WTC11 (cell line): ENCODE measurements around the gene ITPR1.

Experiments
- ATF1 ChIP-seq: sonication (generic); formaldehyde crosslinking; IDR thresholded peaks from 2 replicates; pipeline ENCODE4 v1.8.1; 2023; ENCODE audit warnings: mild to moderate bottlenecking, moderate library complexity, missing genetic modification reagents
- CBFB ChIP-seq: sonication (generic); formaldehyde crosslinking; IDR thresholded peaks from 2 replicates; pipeline ENCODE4 v1.8.1; 2022; ENCODE audit warnings: mild to moderate bottlenecking, low read depth, missing genetic modification reagents
- NR1H2 ChIP-seq: sonication (generic); formaldehyde crosslinking; IDR thresholded peaks from 2 replicates; pipeline ENCODE4 v1.9.0; 2021; ENCODE audit warnings: mild to moderate bottlenecking, moderate library complexity, missing genetic modification reagents
- NR2C2 ChIP-seq: sonication (generic); formaldehyde crosslinking; IDR thresholded peaks from 2 replicates; pipeline ENCODE4 v1.8.0; 2022; ENCODE audit warnings: mild to moderate bottlenecking, missing genetic modification reagents
- ZNF219 ChIP-seq: sonication (generic); formaldehyde crosslinking; IDR thresholded peaks from 2 replicates; pipeline ENCODE4 v1.8.0; 2023; ENCODE audit warnings: missing genetic modification reagents, mild to moderate bottlenecking, borderline replicate concordance
- ZNF232 ChIP-seq: sonication (generic); formaldehyde crosslinking; IDR thresholded peaks from 2 replicates; pipeline ENCODE4 v1.8.0; 2022; ENCODE audit warnings: mild to moderate bottlenecking, missing genetic modification reagents
- TF ChIP-seq, protein P1 (sequence below): sonication (generic); formaldehyde crosslinking; IDR thresholded peaks from 2 replicates; pipeline ENCODE4 v1.8.0; 2022; ENCODE audit warnings: mild to moderate bottlenecking, missing genetic modification reagents
- TF ChIP-seq, protein P2 (sequence below): fragments of 200-600 bp; IDR thresholded peaks from 2 replicates; pipeline ENCODE4 v1.8.0; 2022; ENCODE audit warnings: antibody characterized with exemption
- TF ChIP-seq, protein P3 (sequence below): sonication (generic); formaldehyde crosslinking; IDR thresholded peaks from 2 replicates; pipeline ENCODE4 v1.8.1; 2022; ENCODE audit warnings: missing genetic modification reagents, borderline replicate concordance
- TF ChIP-seq, protein P4 (sequence below): sonication (generic); formaldehyde crosslinking; IDR thresholded peaks from 2 replicates; pipeline ENCODE4 v1.8.0; 2022; ENCODE audit warnings: missing genetic modification reagents
- TF ChIP-seq, protein P5 (sequence below): sonication (generic); formaldehyde crosslinking; IDR thresholded peaks from 2 replicates; pipeline ENCODE4 v1.8.1; 2023; ENCODE audit warnings: mild to moderate bottlenecking, missing genetic modification reagents
- TF ChIP-seq, protein P6 (sequence below): sonication (generic); formaldehyde crosslinking; IDR thresholded peaks from 2 replicates; pipeline ENCODE4 v1.8.1; 2022; ENCODE audit warnings: low read depth, mild to moderate bottlenecking, moderate library complexity, missing genetic modification reagents, borderline replicate concordance
- TF ChIP-seq, protein P7 (sequence below): sonication (generic); formaldehyde crosslinking; IDR thresholded peaks from 2 replicates; pipeline ENCODE4 v1.8.1; 2023; ENCODE audit warnings: mild to moderate bottlenecking, missing genetic modification reagents, moderate library complexity

DNA sequence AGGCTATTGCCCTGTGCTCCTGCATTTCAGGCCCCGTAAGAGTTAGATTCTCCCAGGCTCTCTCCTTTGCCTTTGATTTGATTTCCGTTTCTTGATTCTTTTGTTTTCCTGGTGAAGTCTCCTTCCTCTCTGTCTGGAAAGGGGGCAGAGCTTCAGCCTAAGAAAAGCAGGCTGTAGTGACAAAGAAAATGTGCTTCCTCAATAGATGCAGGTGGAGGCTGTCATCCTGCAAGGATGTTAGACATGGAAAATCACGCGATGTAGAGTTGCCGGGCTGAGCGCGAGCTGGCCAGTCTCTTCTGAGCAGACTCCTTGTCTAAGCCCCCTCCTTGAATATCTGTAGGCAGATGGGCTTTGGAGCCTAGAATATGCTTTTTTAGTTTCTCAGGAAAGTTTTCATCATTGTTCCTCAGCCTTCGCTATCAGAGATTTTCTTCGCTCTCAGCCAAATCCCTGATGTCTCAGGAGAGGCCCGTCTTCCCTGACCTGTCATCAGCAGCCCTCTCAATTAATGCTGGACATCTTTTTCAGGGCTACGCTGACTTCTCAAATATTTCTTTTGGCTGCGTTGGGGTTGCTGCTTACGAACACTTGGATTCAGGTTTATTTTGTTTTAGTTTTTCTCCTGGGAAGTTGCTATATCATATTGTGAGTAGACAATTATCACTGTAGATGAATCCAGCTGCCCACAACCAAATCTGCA is 163.6 kb downstream of the ITPR1 start:
- no peak for TF ChIP-seq CBFB
- TF ChIP-seq, protein P1, sequence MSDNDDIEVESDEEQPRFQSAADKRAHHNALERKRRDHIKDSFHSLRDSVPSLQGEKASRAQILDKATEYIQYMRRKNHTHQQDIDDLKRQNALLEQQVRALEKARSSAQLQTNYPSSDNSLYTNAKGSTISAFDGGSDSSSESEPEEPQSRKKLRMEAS (CRISPR knock-in tag), result no peak
- TF ChIP-seq NR2C2, result no peak
- TF ChIP-seq, protein P2, sequence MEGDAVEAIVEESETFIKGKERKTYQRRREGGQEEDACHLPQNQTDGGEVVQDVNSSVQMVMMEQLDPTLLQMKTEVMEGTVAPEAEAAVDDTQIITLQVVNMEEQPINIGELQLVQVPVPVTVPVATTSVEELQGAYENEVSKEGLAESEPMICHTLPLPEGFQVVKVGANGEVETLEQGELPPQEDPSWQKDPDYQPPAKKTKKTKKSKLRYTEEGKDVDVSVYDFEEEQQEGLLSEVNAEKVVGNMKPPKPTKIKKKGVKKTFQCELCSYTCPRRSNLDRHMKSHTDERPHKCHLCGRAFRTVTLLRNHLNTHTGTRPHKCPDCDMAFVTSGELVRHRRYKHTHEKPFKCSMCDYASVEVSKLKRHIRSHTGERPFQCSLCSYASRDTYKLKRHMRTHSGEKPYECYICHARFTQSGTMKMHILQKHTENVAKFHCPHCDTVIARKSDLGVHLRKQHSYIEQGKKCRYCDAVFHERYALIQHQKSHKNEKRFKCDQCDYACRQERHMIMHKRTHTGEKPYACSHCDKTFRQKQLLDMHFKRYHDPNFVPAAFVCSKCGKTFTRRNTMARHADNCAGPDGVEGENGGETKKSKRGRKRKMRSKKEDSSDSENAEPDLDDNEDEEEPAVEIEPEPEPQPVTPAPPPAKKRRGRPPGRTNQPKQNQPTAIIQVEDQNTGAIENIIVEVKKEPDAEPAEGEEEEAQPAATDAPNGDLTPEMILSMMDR, result no peak
- TF ChIP-seq NR1H2, result no peak
- no peak for TF ChIP-seq ATF1 (CRISPR knock-in tag)
- no peak for TF ChIP-seq ZNF219 (CRISPR knock-in tag)
- TF ChIP-seq, protein P3, sequence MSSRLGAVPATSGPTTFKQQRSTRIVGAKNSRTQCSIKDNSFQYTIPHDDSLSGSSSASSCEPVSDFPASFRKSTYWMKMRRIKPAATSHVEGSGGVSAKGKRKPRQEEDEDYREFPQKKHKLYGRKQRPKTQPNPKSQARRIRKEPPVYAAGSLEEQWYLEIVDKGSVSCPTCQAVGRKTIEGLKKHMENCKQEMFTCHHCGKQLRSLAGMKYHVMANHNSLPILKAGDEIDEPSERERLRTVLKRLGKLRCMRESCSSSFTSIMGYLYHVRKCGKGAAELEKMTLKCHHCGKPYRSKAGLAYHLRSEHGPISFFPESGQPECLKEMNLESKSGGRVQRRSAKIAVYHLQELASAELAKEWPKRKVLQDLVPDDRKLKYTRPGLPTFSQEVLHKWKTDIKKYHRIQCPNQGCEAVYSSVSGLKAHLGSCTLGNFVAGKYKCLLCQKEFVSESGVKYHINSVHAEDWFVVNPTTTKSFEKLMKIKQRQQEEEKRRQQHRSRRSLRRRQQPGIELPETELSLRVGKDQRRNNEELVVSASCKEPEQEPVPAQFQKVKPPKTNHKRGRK (CRISPR knock-in tag), result no peak
- TF ChIP-seq, protein P4, sequence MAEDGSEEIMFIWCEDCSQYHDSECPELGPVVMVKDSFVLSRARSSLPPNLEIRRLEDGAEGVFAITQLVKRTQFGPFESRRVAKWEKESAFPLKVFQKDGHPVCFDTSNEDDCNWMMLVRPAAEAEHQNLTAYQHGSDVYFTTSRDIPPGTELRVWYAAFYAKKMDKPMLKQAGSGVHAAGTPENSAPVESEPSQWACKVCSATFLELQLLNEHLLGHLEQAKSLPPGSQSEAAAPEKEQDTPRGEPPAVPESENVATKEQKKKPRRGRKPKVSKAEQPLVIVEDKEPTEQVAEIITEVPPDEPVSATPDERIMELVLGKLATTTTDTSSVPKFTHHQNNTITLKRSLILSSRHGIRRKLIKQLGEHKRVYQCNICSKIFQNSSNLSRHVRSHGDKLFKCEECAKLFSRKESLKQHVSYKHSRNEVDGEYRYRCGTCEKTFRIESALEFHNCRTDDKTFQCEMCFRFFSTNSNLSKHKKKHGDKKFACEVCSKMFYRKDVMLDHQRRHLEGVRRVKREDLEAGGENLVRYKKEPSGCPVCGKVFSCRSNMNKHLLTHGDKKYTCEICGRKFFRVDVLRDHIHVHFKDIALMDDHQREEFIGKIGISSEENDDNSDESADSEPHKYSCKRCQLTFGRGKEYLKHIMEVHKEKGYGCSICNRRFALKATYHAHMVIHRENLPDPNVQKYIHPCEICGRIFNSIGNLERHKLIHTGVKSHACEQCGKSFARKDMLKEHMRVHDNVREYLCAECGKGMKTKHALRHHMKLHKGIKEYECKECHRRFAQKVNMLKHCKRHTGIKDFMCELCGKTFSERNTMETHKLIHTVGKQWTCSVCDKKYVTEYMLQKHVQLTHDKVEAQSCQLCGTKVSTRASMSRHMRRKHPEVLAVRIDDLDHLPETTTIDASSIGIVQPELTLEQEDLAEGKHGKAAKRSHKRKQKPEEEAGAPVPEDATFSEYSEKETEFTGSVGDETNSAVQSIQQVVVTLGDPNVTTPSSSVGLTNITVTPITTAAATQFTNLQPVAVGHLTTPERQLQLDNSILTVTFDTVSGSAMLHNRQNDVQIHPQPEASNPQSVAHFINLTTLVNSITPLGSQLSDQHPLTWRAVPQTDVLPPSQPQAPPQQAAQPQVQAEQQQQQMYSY, result no peak
- TF ChIP-seq ZNF232 (CRISPR knock-in tag), result no peak
- TF ChIP-seq, protein P5, sequence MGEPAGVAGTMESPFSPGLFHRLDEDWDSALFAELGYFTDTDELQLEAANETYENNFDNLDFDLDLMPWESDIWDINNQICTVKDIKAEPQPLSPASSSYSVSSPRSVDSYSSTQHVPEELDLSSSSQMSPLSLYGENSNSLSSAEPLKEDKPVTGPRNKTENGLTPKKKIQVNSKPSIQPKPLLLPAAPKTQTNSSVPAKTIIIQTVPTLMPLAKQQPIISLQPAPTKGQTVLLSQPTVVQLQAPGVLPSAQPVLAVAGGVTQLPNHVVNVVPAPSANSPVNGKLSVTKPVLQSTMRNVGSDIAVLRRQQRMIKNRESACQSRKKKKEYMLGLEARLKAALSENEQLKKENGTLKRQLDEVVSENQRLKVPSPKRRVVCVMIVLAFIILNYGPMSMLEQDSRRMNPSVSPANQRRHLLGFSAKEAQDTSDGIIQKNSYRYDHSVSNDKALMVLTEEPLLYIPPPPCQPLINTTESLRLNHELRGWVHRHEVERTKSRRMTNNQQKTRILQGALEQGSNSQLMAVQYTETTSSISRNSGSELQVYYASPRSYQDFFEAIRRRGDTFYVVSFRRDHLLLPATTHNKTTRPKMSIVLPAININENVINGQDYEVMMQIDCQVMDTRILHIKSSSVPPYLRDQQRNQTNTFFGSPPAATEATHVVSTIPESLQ (CRISPR knock-in tag), result no peak
- TF ChIP-seq, protein P6, sequence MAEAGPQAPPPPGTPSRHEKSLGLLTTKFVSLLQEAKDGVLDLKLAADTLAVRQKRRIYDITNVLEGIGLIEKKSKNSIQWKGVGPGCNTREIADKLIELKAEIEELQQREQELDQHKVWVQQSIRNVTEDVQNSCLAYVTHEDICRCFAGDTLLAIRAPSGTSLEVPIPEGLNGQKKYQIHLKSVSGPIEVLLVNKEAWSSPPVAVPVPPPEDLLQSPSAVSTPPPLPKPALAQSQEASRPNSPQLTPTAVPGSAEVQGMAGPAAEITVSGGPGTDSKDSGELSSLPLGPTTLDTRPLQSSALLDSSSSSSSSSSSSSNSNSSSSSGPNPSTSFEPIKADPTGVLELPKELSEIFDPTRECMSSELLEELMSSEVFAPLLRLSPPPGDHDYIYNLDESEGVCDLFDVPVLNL (CRISPR knock-in tag), result no peak
- TF ChIP-seq, protein P7, sequence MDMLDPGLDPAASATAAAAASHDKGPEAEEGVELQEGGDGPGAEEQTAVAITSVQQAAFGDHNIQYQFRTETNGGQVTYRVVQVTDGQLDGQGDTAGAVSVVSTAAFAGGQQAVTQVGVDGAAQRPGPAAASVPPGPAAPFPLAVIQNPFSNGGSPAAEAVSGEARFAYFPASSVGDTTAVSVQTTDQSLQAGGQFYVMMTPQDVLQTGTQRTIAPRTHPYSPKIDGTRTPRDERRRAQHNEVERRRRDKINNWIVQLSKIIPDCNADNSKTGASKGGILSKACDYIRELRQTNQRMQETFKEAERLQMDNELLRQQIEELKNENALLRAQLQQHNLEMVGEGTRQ (CRISPR knock-in tag), result no peak
